GM12801 (cell line): ENCODE measurements around the gene NPM3.

Source experiments
- CTCF ChIP-seq: IDR thresholded peaks from one replicate; pipeline ENCODE4 v1.5.1; 2011; ENCODE audit warnings: control low read depth; ENCODE audit not compliant: insufficient read length; ENCODE audit errors: extremely low read depth

Gene NPM3

DNA sequence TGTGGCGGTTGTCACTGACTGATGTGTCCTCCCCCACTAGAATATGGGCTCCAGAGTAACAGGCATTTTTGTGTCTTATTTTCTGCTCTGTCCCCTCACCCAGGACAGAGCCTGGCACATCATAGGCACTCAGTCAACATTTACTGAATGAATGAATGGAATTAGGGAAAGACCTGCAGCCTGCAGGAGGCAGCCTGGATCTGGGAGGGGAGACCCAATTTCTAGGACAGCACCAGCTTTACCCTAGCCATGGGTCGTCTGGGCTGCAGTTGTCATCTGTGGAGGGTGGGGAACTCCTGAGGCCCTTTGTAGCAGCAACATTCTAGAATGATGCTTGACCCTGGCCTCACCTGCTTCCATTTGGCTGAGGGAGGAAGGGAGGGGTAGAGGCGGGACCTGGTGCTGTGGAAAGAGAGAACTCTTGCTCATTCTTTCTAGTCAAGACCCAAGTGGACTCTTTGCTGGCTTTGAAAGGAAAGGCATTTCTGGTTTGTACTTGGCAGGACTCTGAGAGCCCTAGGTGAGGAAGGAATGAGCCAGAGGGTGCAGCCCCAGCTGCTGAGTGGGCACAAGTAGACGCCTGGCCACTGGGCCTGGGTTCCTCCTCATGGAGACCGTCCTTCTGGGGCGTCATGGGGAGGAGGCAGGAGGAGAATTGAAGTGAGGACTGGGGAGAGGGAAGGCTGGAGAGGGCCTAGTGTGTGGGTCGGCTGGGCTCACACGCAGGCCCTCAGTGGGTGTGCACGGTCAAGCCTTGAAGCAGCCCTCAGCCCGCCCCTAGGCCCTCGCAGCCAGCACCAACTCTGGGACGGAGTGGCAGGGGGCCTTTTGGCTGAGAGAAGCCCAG lies 16.3 kb downstream of the NPM3 start:
- no peak for TF ChIP-seq CTCF

- no peak for TF ChIP-seq CTCF
These were observed 16.9 kb downstream of the NPM3 start for GRCh38 chr10:101766306-101766705.

- no peak for TF ChIP-seq CTCF
These were observed 20.0 kb downstream of the NPM3 start for GRCh38 chr10:101763141-101763846.

DNA sequence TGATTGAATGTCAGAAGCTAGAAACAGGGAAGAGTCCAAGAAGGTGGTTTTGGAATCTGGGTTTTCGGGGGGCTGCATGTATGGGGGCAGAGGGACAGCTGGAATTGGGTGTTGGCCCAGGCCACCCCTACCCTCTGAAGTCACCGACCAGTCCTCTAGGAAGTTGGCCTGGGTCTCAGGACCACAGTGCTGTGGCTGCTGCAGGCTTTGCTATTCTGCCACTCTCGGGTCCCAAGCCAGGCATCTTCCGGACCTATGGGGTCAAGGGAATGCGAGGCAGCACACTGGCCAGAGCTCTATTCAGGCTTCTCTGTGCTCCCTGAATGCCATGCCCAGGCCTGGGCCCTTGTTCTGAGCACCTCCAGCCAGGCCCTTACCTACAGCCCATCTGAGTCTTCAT lies 20.5 kb downstream of the NPM3 start:
- no peak for TF ChIP-seq CTCF

DNA sequence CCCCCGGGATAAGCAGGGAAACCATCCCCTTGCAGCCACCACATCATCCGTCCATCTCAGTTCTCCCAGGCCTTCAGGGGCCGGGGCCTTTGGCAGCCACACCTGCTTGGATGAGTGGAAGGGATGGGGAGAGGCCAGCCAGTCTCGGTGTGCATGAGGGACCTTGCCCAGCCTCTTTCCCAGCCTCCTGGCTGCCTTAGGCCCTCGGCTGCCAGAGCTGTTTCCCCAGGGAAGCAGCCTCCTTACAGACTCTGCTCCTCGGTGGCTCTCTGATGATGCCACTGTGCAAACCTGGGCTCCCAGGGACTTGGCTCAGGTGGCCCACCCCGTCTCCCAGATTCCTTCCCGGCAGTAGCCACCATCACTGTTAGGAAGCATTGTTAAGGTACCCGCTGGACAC lies 22.0 kb downstream of the NPM3 start:
- TF ChIP-seq CTCF: no peak

DNA sequence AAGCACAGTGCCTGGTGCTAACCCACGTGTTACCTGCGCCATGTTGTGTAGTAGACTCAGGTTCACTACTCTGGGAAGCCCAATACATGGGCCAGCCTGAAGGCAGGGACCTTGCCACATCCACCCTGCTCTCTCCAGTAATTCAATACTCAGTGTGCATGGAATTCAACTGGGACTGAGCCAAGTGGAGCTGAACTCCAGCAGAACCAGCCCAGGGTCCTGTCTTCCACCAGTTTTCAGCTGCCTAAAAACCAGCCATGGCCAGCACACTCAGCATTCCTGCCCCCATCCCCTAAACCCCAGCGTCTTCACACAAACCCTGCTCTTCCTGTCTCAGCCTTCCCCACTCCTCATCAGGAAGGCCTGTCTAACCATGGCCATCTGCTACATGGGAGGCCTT lies 22.7 kb downstream of the NPM3 start:
- TF ChIP-seq CTCF: no peak

DNA sequence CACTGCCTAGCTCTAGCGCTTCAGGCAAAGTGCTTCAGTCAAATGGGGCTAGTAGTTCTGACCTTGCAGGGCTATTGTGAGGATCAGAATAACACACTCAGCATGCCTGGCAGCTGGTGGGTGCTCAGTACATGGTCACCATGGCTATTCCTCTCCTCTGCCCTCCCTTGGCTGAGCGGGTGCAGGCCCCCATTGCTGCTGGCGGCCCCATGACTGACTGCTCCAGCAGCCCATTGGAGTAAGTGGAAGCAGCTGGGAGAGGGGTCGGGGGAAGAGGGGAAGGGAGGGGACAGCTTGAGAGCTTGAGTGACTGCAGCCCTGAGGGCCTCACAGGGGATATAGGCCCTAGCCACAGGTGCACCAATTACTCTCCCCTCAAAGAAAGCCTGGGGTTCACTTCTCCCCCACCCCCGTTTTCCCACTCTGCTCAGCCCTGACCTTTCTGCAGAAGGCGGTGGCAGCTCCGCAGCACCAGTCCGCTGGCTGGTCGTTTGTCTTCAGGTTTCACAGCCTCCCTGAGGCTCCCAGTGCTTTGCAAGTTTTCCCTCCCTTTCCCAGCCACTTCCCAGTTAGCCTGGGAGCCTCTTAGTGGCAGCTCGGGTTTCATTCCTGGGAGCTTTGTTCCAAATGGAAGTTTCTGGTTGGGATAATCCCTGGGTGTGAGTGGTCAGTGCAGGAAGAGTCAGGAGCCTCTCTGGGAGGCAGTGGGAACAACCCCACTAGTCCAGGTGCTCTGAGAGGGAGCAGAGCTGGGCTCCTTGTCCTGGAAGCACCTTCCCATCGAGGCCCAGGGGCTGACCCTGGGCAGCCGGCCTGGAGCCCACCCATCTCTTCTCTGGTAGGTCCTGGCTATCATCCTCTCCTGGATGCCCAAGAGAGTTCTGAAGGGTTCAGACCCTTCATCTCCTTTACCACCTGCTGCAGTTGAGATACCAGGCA lies 23.7 kb downstream of the NPM3 start:
- no peak for TF ChIP-seq CTCF
